ENCODE results near the gene FOXF1.

Gene FOXF1

DNA sequence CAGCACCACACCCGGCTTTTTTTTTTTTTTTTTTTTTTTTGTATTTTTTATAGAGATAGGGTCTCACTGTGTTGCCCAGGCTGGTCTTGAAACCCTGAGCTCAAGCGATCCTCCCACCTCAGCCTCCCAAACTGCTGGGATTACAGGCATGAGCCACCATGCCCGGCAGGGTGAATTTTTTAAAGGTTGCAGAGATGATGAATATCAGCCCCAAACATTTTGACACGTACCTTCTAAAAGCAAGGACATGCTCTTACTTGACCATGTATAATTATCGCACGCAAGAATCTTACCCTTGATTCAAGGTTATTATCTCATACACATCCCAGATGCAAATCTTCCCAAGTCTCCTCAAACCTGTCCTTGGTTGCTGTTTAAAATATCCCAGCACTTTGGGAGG, 52.0 kb downstream of the FOXF1 start:
- no peak for DNase-seq

DNA sequence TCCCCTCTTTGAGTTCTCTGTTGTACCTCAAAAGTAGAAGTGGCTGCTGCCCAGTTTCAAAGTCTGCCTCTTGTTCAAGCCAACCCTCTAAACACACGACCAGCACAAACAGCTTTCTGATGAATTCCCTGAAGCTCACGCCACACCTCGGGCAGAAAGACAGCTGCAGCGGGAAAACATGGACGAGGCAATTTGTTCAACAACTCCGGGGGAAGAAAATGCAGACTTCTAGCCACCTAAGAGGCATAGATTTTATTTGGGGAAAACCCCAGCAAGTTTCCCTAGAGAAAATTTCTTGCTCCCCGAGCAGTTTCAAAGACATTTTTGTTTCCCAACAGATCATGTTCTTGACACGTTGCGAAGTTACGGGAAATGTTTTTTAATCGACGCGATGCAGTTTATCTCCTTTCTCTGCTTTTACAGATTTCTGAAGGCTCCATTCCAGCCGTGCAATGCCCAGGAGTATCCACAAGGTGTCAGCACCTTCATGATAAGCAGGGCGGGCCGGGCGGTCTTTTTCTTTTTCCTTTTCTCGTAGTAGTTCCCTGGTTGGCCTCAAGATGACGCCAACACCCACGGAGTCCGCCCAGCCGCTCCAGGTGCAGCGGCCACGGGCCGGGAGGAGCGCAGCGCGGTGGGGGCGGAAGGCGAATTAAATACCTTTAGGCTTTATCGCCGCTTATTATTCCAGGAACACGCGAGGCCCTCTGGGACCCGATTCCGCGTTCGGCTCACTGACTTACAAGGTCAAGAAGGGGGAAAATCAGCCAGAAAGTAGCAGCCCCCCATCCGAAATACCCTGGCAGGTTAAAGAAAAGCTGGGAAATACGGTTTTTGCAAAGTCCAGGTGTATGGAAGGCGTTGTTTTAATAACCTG, 53.4 kb downstream of the FOXF1 start:
- DNase-seq = peak; percentile 59

Measured in GOT3 (cell line).